Liver (tissue), 9 donors: ENCODE data around the gene AJAP1. TPM values are rescaled to one million over a fixed set of nuclear protein-coding genes. Genes with fewer than 3 reads are reported as not detected.

Source experiments
- DNase-seq: peaks from one replicate; pipeline ENCODE4 v3.0.0-alpha.2; 2017; ENCODE audit warnings: low spot score
- H3K27ac ChIP-seq, 2 donors: one replicate each; pipeline ENCODE4 v1.7.0; 2013; ENCODE audit warnings: inconsistent platforms in 2 of 2, low read length in 2 of 2, control low read depth in 1 of 2, low read depth in 1 of 2, mild to moderate bottlenecking in 1 of 2
- H3K27me3 ChIP-seq, 4 donors: one replicate each; pipeline versions ENCODE4 v1.6.1 to v1.7.0; 2013; ENCODE audit warnings: low read length in 3 of 4, inconsistent platforms in 1 of 4, mild to moderate bottlenecking in 1 of 4, moderate library complexity in 1 of 4; ENCODE audit not compliant: control insufficient read depth in 4 of 4, insufficient read depth in 4 of 4
- H3K36me3 ChIP-seq, 4 donors: one replicate each; pipeline versions ENCODE4 v1.6.1 to v1.7.0; 2013; ENCODE audit warnings: low read length in 3 of 4, mild to moderate bottlenecking in 3 of 4, low read depth in 1 of 4, moderate library complexity in 1 of 4; ENCODE audit not compliant: control insufficient read depth in 4 of 4, insufficient read depth in 3 of 4
- H3K4me1 ChIP-seq, 4 donors: one replicate each; pipeline versions ENCODE4 v1.6.1 to v1.7.0; 2013; ENCODE audit warnings: low read length in 3 of 4, mild to moderate bottlenecking in 3 of 4, moderate library complexity in 1 of 4; ENCODE audit not compliant: control insufficient read depth in 4 of 4, insufficient read depth in 4 of 4
- H3K4me3 ChIP-seq, 3 donors: one replicate each; pipeline versions ENCODE4 v1.6.1 to v1.7.0; 2013; ENCODE audit warnings: low read length in 3 of 3, control low read depth in 1 of 3, low read depth in 1 of 3, mild to moderate bottlenecking in 1 of 3
- H3K9ac ChIP-seq, 2 donors: one replicate each; pipeline ENCODE4 v1.7.0; 2013; ENCODE audit warnings: low read length in 2 of 2, mild to moderate bottlenecking in 2 of 2, moderate library complexity in 2 of 2, control low read depth in 1 of 2, low read depth in 1 of 2
- H3K9me3 ChIP-seq, 4 donors: one replicate each; pipeline versions ENCODE4 v1.6.1 to v1.7.0; 2013; ENCODE audit warnings: low read length in 3 of 4; ENCODE audit not compliant: control insufficient read depth in 4 of 4
- EGR1 ChIP-seq, 2 donors: IDR thresholded peaks; 2 replicates each; pipeline ENCODE4 v1.6.1; 2016 to 2018; ENCODE audit warnings: antibody characterized with exemption in 2 of 2, low read depth in 2 of 2
- FOXA1 ChIP-seq: IDR thresholded peaks from 2 replicates; pipeline ENCODE4 v1.6.1; 2016; ENCODE audit warnings: antibody characterized with exemption
- FOXA2 ChIP-seq: IDR thresholded peaks from 2 replicates; pipeline ENCODE4 v1.6.1; 2016; ENCODE audit warnings: antibody characterized with exemption
- GABPA ChIP-seq, 2 donors: IDR thresholded peaks in 1 of 2; conservative IDR thresholded peaks in 1 of 2; 2 replicates each; pipeline ENCODE4 v1.6.1; 2016; ENCODE audit warnings: antibody characterized with exemption in 2 of 2, mild to moderate bottlenecking in 1 of 2, moderate library complexity in 1 of 2
- HNF4A ChIP-seq, 2 donors: conservative IDR thresholded peaks; 2 replicates each; pipeline ENCODE4 v1.6.1; 2016; ENCODE audit warnings: antibody characterized with exemption in 2 of 2, mild to moderate bottlenecking in 2 of 2
- HNF4G ChIP-seq: IDR thresholded peaks from 2 replicates; pipeline ENCODE4 v1.6.1; 2016; ENCODE audit warnings: antibody characterized with exemption
- JUND ChIP-seq, 2 donors: IDR thresholded peaks; 2 replicates each; pipeline ENCODE4 v1.6.1; 2016; ENCODE audit warnings: antibody characterized with exemption in 2 of 2
- NR2F2 ChIP-seq: IDR thresholded peaks from 2 replicates; pipeline ENCODE4 v1.6.1; 2016; ENCODE audit warnings: antibody characterized with exemption
- RAD21 ChIP-seq, 2 donors: IDR thresholded peaks; 2 replicates each; pipeline ENCODE4 v1.6.1; 2016; ENCODE audit warnings: antibody characterized with exemption in 2 of 2, mild to moderate bottlenecking in 2 of 2
- RXRA ChIP-seq, 2 donors: IDR thresholded peaks; 2 replicates each; pipeline ENCODE4 v1.6.1; 2017 to 2018; ENCODE audit warnings: antibody characterized with exemption in 2 of 2, mild to moderate bottlenecking in 1 of 2
- SP1 ChIP-seq: IDR thresholded peaks from 2 replicates; pipeline ENCODE4 v1.6.1; 2018; ENCODE audit warnings: antibody characterized with exemption, mild to moderate bottlenecking
- TAF1 ChIP-seq: conservative IDR thresholded peaks from 2 replicates; pipeline ENCODE4 v1.6.1; 2016; ENCODE audit warnings: antibody characterized with exemption, mild to moderate bottlenecking
- YY1 ChIP-seq: IDR thresholded peaks from 2 replicates; pipeline ENCODE4 v1.6.1; 2016; ENCODE audit warnings: antibody characterized with exemption, mild to moderate bottlenecking
- WGBS: extraction: QIAGEN DNeasy Blood & Tissue Kit; methylation state at CpG from one replicate; pipeline ENCODE4 v1.1.7; 2013; 5-methylcytosine and 5-hydroxymethylcytosine counted together
- polyA plus RNA-seq, 2 donors: library from polyadenylated mRNA; stranded (reverse) in 1 of 2; unstranded in 1 of 2; fragments of 200-250 nt in 1 of 2; fragments of >200 nt in 1 of 2; fragmentation: Nextera tagmentation in 1 of 2; extraction: Ambion mirVana in 1 of 2; gene quantifications; one replicate each; pipeline versions ENCODE4 v1.2.1 to v1.2.3, GENCODE V29; 2013 to 2015
- total RNA-seq, 2 donors: library from RNA; depleted of rRNA; stranded (reverse); fragments of >200 nt; gene quantifications; one replicate each; pipeline ENCODE4 v1.2.3, GENCODE V29; 2014
- TF ChIP-seq, protein P1 (sequence below): IDR thresholded peaks from 2 replicates; pipeline ENCODE4 v1.6.1; 2016; ENCODE audit warnings: antibody characterized with exemption, mild to moderate bottlenecking
- TF ChIP-seq, protein P2 (sequence below): IDR thresholded peaks from 2 replicates; pipeline ENCODE4 v1.6.1; 2016; ENCODE audit warnings: antibody characterized with exemption
- TF ChIP-seq, protein P3 (sequence below): fragments of 150-350 bp; IDR thresholded peaks from 2 replicates; pipeline ENCODE4 v1.5.1; 2017; ENCODE audit warnings: improper control_type of control experiment, low read depth, low read length; ENCODE audit not compliant: missing input control
- TF ChIP-seq, protein P4 (sequence below): IDR thresholded peaks from 2 replicates; pipeline ENCODE4 v1.6.1; 2016; ENCODE audit warnings: antibody characterized with exemption
- TF ChIP-seq, protein P5 (sequence below): IDR thresholded peaks from 2 replicates; pipeline ENCODE4 v1.6.1; 2016; ENCODE audit warnings: antibody characterized with exemption
- donor health status: healthy.
- donor health status: healthy.
- donor health status: healthy.
- donor health status: healthy.
- donor health status: healthy.

Gene AJAP1
- total and polyA plus RNA-seq, 4 donors: under 0.01 to 0.21 (median 0.08) TPM; not detected in 1

DNA sequence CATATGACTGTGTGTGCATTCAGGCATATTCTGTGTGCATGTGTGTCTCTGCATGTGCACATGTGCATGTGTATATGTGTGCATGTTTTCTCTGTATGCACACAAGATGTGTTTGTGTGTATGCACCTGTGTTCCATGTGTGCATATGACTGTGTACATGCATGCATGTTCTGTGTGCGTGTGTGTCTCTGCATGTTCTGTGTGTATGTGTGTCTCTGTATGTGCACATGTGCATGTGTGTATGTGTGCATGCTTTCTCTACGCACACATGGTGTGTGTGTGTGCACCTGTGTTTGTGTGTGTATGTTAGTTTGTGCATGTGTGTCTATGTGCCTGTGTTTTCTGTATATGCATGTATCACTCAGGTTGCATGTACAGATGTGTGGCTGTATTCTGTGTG, 42.3 kb downstream of the AJAP1 start:
- Histone ChIP-seq H3K9ac (no peak overlapping the region), H3K4me3 (no peak overlapping the region), H3K4me1 (no peaks in the 10 kb centered on the region), H3K9me3 (no peaks in the 10 kb centered on the region), H3K27me3 (no peaks in the 10 kb centered on the region), H3K27ac (no peak overlapping the region), H3K36me3 (no peaks in the 10 kb centered on the region)
- no peak for DNase-seq
- WGBS: 89% methylated on average over 2 of the region's 2 CpGs
- TF ChIP-seq FOXA1: no peak
- TF ChIP-seq SP1: no peak
- TF ChIP-seq RXRA (IDR thresholded peaks at IDR 0.05): no peak

DNA sequence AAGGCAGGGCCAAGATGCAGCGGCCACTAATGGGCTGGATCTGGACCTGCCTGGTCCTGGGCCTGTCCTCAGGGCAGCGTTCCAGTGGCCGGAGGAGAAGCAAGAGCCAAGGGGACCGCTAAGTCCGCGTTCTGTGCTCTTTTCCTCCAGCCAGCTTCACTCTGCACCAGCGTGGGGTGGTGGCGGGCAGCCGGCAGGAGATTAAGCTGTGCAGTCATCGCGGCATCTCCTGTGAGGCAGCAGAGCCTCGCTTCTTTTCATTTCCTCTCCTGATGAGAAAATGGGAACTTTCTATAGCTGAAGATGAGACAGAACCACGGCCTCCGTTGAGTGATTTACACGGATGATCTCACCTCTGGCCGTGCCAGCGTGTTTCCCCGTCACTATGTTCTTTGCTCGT, 43.4 kb downstream of the AJAP1 start:
- Histone ChIP-seq H3K4me1 (no peaks in the 10 kb centered on the region), H3K9me3 (no peaks in the 10 kb centered on the region), H3K36me3 (no peaks in the 10 kb centered on the region), H3K27me3 (no peaks in the 10 kb centered on the region), H3K9ac (no peak overlapping the region), H3K4me3 (no peak overlapping the region), H3K27ac (no peak overlapping the region)
- DNase-seq: no peak
- WGBS: 87% methylated on average over 19 of the region's 19 CpGs
- TF ChIP-seq HNF4A (conservative IDR thresholded peaks at IDR 0.05): no peak
- TF ChIP-seq, protein P1, sequence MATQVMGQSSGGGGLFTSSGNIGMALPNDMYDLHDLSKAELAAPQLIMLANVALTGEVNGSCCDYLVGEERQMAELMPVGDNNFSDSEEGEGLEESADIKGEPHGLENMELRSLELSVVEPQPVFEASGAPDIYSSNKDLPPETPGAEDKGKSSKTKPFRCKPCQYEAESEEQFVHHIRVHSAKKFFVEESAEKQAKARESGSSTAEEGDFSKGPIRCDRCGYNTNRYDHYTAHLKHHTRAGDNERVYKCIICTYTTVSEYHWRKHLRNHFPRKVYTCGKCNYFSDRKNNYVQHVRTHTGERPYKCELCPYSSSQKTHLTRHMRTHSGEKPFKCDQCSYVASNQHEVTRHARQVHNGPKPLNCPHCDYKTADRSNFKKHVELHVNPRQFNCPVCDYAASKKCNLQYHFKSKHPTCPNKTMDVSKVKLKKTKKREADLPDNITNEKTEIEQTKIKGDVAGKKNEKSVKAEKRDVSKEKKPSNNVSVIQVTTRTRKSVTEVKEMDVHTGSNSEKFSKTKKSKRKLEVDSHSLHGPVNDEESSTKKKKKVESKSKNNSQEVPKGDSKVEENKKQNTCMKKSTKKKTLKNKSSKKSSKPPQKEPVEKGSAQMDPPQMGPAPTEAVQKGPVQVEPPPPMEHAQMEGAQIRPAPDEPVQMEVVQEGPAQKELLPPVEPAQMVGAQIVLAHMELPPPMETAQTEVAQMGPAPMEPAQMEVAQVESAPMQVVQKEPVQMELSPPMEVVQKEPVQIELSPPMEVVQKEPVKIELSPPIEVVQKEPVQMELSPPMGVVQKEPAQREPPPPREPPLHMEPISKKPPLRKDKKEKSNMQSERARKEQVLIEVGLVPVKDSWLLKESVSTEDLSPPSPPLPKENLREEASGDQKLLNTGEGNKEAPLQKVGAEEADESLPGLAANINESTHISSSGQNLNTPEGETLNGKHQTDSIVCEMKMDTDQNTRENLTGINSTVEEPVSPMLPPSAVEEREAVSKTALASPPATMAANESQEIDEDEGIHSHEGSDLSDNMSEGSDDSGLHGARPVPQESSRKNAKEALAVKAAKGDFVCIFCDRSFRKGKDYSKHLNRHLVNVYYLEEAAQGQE: no peak
- TF ChIP-seq RAD21 (IDR thresholded peaks at IDR 0.05): no peak
- TF ChIP-seq NR2F2: no peak

DNA sequence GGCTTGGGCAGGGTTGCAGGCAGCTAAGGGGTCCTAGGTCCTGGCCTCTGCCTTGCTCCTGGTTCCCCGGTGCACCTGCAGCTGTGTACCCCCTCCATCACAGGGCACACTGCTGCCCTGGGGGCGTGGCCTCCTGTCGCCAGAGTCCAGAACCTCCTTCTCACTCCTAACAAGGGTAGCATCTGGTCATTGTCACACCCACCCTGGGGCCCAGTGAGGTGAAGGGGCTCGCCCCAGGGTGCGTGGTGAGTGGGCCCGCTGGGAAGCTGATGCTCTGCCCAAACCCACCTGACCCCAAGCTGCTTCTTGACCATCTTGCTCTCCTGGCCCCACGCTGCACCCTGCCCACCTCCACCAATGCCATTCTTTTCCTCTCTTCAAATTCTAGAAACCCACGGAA, 44.5 kb downstream of the AJAP1 start:
- no peak overlapping the region for H3K4me3 ChIP-seq
- H3K36me3 ChIP-seq: no peaks in the 10 kb centered on the region
- H3K4me1 ChIP-seq: no peaks in the 10 kb centered on the region
- no peak overlapping the region for H3K27ac ChIP-seq
- H3K9me3 ChIP-seq: no peaks in the 10 kb centered on the region
- no peak overlapping the region for H3K9ac ChIP-seq
- H3K27me3 ChIP-seq: no peaks in the 10 kb centered on the region
- DNase-seq: no peak
- WGBS: 86% methylated on average over 8 of the region's 8 CpGs
- no peak for TF ChIP-seq TAF1
- TF ChIP-seq, protein P2, sequence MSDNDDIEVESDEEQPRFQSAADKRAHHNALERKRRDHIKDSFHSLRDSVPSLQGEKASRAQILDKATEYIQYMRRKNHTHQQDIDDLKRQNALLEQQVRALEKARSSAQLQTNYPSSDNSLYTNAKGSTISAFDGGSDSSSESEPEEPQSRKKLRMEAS: no peak
- TF ChIP-seq NR2F2: no peak
- TF ChIP-seq EGR1 (IDR thresholded peaks at IDR 0.05; ENCODE audit: low read depth in 2 of 2): no peak
- TF ChIP-seq GABPA (IDR thresholded peaks at IDR 0.05 in 1 of 2, conservative IDR thresholded peaks at IDR 0.05 in 1 of 2): no peak
- TF ChIP-seq, protein P3, sequence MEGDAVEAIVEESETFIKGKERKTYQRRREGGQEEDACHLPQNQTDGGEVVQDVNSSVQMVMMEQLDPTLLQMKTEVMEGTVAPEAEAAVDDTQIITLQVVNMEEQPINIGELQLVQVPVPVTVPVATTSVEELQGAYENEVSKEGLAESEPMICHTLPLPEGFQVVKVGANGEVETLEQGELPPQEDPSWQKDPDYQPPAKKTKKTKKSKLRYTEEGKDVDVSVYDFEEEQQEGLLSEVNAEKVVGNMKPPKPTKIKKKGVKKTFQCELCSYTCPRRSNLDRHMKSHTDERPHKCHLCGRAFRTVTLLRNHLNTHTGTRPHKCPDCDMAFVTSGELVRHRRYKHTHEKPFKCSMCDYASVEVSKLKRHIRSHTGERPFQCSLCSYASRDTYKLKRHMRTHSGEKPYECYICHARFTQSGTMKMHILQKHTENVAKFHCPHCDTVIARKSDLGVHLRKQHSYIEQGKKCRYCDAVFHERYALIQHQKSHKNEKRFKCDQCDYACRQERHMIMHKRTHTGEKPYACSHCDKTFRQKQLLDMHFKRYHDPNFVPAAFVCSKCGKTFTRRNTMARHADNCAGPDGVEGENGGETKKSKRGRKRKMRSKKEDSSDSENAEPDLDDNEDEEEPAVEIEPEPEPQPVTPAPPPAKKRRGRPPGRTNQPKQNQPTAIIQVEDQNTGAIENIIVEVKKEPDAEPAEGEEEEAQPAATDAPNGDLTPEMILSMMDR: no peak
- TF ChIP-seq YY1: no peak
- TF ChIP-seq RXRA (IDR thresholded peaks at IDR 0.05): no peak
- TF ChIP-seq HNF4G: no peak
- no peak for TF ChIP-seq JUND (IDR thresholded peaks at IDR 0.05)
- TF ChIP-seq, protein P4, sequence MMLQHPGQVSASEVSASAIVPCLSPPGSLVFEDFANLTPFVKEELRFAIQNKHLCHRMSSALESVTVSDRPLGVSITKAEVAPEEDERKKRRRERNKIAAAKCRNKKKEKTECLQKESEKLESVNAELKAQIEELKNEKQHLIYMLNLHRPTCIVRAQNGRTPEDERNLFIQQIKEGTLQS: no peak
- no peak for TF ChIP-seq SP1
- TF ChIP-seq, protein P5, sequence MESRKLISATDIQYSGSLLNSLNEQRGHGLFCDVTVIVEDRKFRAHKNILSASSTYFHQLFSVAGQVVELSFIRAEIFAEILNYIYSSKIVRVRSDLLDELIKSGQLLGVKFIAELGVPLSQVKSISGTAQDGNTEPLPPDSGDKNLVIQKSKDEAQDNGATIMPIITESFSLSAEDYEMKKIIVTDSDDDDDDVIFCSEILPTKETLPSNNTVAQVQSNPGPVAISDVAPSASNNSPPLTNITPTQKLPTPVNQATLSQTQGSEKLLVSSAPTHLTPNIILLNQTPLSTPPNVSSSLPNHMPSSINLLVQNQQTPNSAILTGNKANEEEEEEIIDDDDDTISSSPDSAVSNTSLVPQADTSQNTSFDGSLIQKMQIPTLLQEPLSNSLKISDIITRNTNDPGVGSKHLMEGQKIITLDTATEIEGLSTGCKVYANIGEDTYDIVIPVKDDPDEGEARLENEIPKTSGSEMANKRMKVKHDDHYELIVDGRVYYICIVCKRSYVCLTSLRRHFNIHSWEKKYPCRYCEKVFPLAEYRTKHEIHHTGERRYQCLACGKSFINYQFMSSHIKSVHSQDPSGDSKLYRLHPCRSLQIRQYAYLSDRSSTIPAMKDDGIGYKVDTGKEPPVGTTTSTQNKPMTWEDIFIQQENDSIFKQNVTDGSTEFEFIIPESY: no peak
- TF ChIP-seq FOXA2: no peak
- TF ChIP-seq FOXA1: no peak
- TF ChIP-seq HNF4A (conservative IDR thresholded peaks at IDR 0.05): no peak
- TF ChIP-seq, protein P1: no peak
